ENCODE results near the gene SLC8A3.

GRCh38 chr14:70013271-70013873 lies 175.4 kb downstream of the SLC8A3 start:
- TF ChIP-seq CTCF (IDR thresholded peaks at IDR 0.05), result no peak
- TF ChIP-seq POLR2A (IDR thresholded peaks at IDR 0.05), result no peak
